ENCODE measurements around the gene SLC26A11.

SLC26A11 gene

GRCh38 chr17:80263253-80264204, 43.3 kb downstream of the SLC26A11 start:
- Histone ChIP-seq H3K27me3 (no peaks in the 10 kb centered on the region), H3K4me1 (peaks cover 0 to 39% (median 30%) of the 10 kb centered on the region in 4 donors), H3K4me3 (peak overlapping the region; percentile 30 to 47), H3K36me3 (peaks cover under 1 to 38% (median 17%) of the 10 kb centered on the region in 3 donors), H3K27ac (peak overlapping the region; percentile 39 to 99), H3K9me3 (no peaks in the 10 kb centered on the region)
- DNase-seq = peak; percentile 87 to 90
- intact Hi-C loops (cut with DNase I; ENCODE audit: low total_unique reads) = loop anchor here (5.0 kb wide), 2 partner anchors 116 to 161 kb away; partner anchors contain the start of genes EIF4A3 and GAA
- no peak for TF ChIP-seq CTCF (IDR thresholded peaks at IDR 0.05)

GRCh38 chr17:80264205-80265075, 44.2 kb downstream of the SLC26A11 start:
- DNase-seq = no peak
- Histone ChIP-seq H3K36me3 (peaks cover 6 to 47% (median 24%) of the 10 kb centered on the region in 3 donors), H3K4me1 (peaks cover 0 to 39% (median 29%) of the 10 kb centered on the region in 4 donors), H3K9me3 (no peaks in the 10 kb centered on the region), H3K4me3 (peak overlapping the region; percentile 30 to 47), H3K27me3 (no peaks in the 10 kb centered on the region), H3K27ac (peak overlapping the region; percentile 39 to 99)
- TF ChIP-seq CTCF (IDR thresholded peaks at IDR 0.05) = no peak
- intact Hi-C loops (cut with DNase I; ENCODE audit: low total_unique reads) = loop anchor here (5.0 kb wide), 2 partner anchors 117 to 162 kb away; partner anchors contain the start of genes EIF4A3 and GAA

GRCh38 chr17:80265205-80266068, 45.2 kb downstream of the SLC26A11 start:
- no peak overlapping the region for H3K27ac ChIP-seq
- peaks cover 0 to 33% (median 25%) of the 10 kb centered on the region in 4 donors for H3K4me1 ChIP-seq
- DNase-seq = no peak
- no peak for TF ChIP-seq CTCF (IDR thresholded peaks at IDR 0.05)
- intact Hi-C loops (cut with DNase I; ENCODE audit: low total_unique reads) = no loop called here
- H3K36me3 ChIP-seq = peaks cover 6 to 55% (median 30%) of the 10 kb centered on the region in 3 donors
- H3K9me3 ChIP-seq = no peaks in the 10 kb centered on the region
- H3K27me3 ChIP-seq = no peaks in the 10 kb centered on the region
- no peak overlapping the region for H3K4me3 ChIP-seq

- Histone ChIP-seq H3K4me3 (no peak overlapping the region), H3K27me3 (no peaks in the 10 kb centered on the region), H3K9me3 (no peaks in the 10 kb centered on the region), H3K36me3 (peaks cover 6 to 55% (median 32%) of the 10 kb centered on the region in 3 donors), H3K27ac (no peak overlapping the region), H3K4me1 (peaks cover 0 to 21% (median 16%) of the 10 kb centered on the region in 4 donors)
- intact Hi-C loops (cut with DNase I; ENCODE audit: low total_unique reads) = no loop called here
- DNase-seq = no peak
- no peak for TF ChIP-seq CTCF (IDR thresholded peaks at IDR 0.05)
Observed at GRCh38 chr17:80267391-80267790, 47.2 kb downstream of the SLC26A11 start.
